Activated CD8-positive, alpha-beta memory T cell treated with anti-CD3 and anti-CD28 coated beads for 48 hours (primary cell): ENCODE results near the gene POLD2.

Source experiments
- DNase-seq, 3 experiments: peaks; one replicate each; pipeline ENCODE4 v3.0.0-alpha.2; 2020; ENCODE audit warnings: low read depth in 2 of 3, low spot score in 2 of 3

POLD2 gene

DNA sequence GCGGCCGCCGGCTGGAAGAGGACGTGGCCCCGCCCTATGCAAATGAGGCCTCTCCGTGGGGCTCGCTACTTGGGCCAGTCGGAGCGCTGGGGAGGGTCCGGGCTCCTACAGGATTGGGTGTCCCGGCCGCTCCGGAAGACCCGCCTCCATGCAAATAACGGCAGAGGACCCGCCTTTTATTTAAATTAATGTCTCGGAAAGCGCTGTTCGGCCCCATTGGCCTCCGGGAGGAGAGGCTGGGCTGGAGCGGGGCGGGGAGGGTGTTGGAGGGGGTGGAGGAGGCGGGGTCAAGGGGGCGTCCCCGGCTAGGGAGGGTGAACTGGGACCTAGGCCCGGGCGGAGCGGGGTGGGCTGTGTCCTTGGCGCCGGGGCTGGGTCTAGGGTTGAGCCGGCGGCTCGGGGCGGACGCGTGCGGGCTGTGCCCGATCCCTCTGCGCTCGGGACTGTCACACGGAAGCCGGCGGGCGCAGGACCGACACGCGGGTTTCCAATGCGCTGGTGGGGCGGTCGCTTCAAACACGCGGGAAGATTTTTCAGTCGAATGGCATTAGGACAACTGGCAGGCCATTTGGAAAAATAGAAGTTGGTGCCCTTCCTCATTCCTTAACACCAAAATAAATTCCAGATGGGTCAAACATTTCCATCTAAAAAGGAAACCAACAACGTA lies 40.7 kb downstream of the POLD2 start:
- peak; percentile 80 to 97 (median 87) for DNase-seq

GRCh38 chr7:44081266-44081748 lies 42.0 kb downstream of the POLD2 start:
- no peak for DNase-seq

DNA sequence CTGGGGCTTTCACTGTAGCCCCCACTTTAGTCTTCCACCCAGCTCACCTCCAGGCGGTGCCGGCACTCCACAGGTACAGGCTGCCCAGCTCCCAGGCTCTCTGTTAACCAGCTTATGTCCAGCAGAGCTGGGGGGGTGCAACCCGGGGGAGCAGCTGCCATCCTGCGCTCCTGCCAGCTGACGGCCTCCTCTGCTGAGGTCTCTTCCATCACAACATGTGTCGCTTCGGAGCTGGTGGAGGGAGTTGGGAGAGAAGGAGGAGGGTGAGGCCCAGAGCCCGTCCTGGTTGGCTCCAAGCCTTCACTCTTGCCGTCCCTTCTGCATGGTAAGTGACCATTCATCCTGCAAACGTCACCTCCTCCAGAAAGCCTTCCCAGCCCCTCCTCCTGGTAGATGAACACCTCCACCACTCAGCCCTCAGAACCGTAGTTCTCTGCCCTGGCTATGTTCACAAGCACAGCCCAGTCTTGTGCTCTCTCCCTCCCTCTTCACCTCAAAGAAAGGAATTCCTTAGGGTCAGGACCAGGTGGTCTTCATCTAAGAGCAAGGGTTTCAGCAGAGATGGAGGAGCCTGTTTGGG lies 42.6 kb downstream of the POLD2 start:
- no peak for DNase-seq

GRCh38 chr7:44080118-44080517 lies 43.2 kb downstream of the POLD2 start:
- DNase-seq = no peak

- DNase-seq = no peak
Measured at GRCh38 chr7:44079331-44080021, 43.9 kb downstream of the POLD2 start.

- DNase-seq = no peak
Measured at GRCh38 chr7:44078521-44078920, 44.8 kb downstream of the POLD2 start.

DNA sequence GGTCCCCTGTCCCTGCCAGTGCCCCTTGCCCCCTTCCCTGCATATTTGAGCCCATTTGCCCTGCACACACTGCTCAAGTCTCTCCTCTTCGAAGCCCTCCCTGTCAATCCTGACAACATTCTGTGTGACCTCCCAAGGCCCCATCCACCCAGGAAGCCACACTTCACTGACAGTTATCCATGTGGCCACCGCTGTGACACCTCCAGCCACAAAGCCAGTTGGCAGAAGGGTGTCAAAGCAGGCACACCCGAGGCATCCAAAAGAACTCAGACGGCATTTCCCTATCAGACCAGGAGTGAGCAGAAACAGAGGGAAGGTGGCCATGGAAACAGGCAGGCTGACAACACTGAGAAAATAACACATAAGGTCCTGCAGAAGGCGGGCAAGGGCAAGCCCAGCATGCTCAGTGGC lies 45.7 kb downstream of the POLD2 start:
- DNase-seq = no peak

- DNase-seq = no peak
Measured at GRCh38 chr7:44077061-44077460, 46.3 kb downstream of the POLD2 start.

GRCh38 chr7:44076101-44076895 lies 47.0 kb downstream of the POLD2 start:
- no peak for DNase-seq

GRCh38 chr7:44075296-44076075 lies 47.9 kb downstream of the POLD2 start:
- no peak for DNase-seq

GRCh38 chr7:44074349-44074695 lies 49.0 kb downstream of the POLD2 start:
- DNase-seq = no peak

DNA sequence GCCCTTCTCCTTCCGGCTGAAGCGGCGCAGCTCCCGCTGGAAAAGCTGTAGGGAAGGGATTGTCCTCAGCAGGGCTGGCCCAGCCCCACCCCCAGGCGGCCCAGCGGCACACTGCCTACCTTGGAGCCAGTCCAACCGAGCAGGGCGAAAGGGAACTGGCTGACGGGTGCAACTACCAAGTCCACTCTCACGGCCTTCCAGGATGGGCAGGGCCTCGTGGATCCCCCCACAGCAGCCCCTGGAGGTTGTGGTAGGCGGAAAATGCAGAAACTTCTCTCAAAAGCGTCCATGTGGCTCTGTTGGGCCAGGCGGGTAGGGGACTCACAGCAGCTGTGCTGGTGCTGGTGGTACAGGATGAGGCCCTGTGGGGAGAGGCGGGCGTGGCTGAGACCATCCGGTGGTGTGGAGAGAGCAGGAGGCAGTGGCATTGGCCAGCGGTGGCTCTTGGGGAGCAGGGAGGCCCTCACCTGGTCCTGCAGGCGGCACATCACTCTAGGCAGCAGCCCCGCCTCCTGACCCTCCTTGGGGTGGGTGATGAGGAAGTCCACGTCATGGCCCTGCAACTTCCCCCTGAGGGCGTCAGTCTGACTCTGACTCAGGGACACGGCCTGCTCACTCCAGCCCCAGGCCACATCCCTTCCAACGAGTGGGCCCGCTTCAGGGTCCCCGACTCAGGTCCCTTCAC lies 49.5 kb downstream of the POLD2 start:
- DNase-seq = peak in 1 of 3 experiments; percentile 43

GRCh38 chr7:44072364-44073231 lies 50.8 kb downstream of the POLD2 start:
- no peak for DNase-seq

GRCh38 chr7:44071726-44072363 lies 51.5 kb downstream of the POLD2 start:
- no peak for DNase-seq

- DNase-seq = no peak
Measured at GRCh38 chr7:44068054-44068453, 55.3 kb downstream of the POLD2 start.

GRCh38 chr7:44067064-44067951 lies 56.0 kb downstream of the POLD2 start:
- DNase-seq = no peak

DNA sequence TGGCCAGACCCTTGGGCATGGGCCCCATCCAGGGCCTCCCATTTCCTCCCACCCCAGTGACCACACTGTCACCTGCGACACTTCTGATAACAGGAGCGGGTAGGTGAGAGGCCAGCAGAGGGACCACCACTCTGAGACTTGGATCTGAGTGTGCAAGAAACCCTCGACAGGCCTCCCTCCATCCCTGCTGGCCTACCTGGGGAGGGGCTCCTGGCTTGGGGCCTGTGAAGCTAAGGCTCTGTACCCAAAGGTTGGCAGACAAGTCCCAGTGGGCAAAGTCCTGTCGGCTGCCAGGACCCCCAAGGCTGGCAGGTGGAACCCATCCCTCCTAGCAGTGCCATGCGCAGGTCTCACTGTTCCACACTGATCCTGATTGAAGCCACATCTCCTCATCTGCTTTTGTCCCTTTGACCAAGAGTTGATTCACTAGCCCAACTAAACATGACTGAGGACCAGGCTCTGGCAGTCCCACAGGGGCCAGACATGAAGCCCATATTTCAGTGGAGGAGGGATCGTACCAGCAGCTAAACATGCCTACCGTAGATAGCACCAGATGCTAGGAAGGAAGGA lies 56.8 kb downstream of the POLD2 start:
- no peak for DNase-seq

DNA sequence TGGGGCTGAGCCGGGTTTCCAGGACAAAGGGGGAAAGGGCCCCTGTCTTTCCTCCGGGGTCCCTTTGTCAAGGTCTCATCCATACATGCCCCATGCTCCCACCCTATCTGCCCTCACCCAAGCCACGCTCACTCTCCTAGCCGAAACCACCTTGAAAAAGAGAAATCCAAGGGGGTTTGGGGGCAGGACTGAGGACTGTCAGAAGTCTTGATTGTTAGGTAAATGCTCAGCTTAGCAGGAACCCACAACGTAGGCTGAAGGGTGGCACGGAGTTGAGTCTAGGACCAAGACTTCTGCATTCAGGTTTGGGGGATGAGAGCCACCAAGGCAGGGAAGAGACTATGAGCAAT lies 57.3 kb downstream of the POLD2 start:
- no peak for DNase-seq
